ENCODE data around the gene GREB1L.

GREB1L gene

DNA sequence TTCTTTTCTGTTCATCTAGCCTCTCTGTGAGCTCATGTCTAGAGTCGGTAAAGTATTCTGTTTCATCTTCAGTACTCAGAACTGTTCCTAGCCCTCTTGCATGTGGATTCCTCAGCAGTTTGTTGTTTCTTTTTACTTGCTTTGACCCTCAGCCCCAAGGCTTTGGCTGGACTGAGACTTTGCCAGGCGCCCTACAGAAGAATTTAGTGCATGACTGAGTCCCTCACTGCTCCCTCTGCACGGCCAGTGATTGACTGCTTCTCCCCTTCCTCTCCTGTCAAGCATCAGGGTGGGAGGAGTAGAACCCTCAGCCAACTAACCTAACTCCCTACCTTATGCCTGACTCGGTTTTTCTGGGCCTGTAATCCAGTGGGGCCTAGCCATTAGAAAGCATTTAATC is 248.7 kb downstream of the GREB1L start:
- DNase-seq = no peak

DNA sequence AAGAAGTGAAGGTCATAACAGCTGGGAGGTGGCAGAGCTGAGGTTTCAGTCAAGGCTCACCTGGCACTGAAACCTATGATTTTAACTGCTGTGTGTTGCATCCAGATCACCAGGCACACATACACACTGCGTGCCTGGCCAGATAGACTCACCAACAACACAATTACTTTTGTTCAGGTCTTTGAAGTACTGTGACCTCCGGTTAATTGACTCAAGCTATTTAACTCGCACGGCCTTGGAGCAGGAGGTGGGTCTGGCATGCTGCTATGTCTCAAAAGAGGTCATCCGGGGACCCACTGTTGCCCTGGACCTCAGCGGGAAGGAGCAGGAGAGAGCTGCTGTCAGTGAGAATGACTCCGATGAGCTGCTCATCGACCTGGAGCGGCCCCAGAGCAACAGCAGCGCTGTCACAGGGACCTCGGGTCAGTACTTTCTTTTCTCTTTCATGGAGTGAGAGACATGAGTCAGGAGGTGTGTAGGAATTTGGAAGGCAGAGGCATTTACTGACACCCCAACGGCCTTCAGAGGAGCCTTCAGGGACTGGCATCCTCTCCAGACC is 254.3 kb downstream of the GREB1L start:
- no peak for DNase-seq

DNA sequence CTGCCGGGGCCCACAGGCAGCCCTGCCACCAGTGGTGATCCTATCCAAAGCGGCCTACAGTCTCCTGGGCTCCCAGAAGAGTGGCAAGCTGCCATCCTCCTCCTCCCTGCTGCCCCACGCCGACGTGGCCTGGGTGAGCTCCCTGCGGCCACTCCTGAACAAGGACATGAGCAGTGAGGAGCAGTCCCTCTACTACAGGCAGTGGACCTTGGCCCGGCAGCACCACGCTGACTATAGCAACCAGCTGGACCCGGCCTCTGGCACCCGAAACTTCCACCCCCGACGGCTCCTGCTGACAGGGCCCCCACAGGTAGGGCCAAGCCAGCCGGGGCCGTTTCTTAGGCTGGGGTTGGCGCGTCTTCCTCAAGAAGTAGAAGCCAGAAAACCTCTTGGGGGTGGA is 258.0 kb downstream of the GREB1L start:
- no peak for DNase-seq

DNA sequence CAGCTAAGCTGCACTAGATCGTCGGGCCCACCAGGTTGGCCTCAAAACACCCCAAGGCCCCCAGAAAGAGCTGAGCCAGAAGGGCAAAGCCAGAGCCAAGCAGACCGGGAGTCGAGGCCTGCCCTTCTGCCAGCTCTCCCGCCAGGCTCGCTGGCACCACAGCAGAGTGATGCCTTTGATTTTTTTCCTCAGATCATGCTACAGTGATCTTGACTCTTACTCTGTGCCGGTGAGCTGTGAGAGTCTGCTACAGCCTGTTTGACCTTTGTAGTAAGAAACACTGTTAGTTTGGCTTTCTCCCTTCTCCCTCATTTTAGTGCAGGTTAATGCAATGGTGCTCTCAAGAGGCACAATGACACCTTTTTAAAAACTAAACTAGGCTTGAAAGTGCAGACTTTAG is 260.6 kb downstream of the GREB1L start:
- no peak for DNase-seq

DNA sequence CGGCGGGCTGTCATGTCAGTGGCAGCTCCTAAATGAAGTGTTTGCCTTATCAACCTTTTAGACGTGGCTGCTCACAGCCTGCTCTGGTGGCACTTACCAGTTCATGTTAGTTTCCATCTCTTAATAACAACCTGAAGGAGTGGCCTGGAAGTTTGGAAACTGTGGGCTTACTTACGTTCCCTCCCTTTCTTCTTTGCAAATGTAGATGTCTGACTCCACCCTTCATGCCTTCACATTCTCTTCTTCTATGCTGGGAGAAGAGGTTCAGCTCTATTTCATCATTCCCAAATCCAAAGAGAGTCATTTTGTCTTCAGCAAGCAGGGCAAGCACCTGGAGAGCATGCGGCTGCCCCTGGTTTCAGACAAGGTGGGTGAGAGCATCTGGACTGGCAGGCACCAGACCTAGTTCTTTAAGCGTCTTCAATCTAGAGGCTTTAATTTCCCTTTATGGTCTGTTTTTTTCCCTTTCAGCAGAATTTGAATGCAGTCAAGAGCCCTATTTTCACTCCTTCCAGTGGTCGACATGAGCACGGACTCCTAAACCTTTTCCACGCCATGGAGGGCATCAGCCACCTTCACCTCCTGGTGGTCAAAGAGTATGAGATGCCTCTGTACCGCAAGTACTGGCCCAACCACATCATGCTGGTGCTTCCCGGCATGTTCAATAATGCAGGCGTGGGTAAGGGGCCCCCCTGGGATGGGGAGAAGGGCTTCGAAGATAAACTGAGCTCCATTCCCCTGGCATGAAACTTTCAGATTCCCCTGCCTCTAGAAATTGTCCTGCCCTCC is 266.1 kb downstream of the GREB1L start:
- no peak for DNase-seq

DNA sequence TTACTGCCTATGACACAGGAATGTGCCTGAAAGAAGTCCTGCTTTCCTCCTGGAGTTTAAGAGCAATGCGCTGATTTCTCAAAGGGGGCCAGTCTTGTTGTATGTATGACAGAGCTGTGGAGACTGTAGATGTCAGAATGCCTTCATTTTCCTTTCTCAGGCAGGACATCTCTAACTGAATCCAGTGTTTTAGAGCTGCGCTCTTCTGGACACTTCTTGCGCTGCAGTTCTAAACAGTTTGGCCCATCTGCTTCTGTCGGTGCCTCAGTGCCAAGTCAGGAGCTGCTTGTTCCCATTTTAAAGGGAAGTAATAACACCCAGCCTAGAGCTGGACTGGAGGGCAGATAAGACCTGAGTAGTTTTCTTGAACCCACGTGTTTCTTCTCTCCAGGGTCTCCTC is 267.0 kb downstream of the GREB1L start:
- DNase-seq = no peak

DNA sequence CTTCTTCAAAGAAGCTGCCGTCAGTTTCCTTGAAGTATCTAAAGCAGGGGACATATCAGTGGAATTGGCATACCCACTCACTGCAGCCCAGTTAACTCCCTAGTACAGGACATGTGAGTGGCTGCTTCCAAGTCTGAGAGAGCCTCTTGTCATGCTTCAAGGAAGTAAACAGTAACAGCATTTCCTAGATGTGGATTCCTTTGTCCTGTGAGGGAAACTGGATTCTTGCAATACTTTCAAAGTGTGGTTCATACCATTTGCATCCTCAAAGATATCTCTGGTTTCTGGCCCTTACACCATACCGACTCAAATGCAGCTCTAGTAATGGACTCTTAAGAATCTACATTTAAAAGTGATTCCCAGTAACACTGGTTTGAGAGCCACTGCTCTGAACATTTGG is 271.3 kb downstream of the GREB1L start:
- DNase-seq = no peak

DNA sequence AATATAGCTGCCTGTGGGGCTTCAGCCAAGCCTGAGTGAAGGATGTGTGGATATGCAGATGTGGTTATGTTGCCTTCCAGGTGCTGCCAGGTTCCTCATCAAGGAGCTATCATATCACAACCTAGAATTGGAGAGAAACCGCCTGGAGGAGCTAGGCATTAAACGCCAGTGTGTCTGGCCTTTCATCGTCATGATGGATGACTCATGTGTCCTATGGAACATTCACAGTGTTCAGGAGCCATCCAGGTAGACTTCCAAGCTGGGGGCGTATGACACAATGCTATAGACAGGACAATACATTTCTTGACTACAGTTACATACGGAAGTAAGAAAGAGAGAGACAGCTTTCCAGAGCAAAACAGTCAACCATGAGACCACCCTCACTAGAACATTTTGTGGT is 271.7 kb downstream of the GREB1L start:
- no peak for DNase-seq

GRCh38 chr18:21522530-21522929 is 280.5 kb downstream of the GREB1L start:
- DNase-seq = no peak

- no peak for DNase-seq
Measured at GRCh38 chr18:21525916-21526315, 283.9 kb downstream of the GREB1L start.

- no peak for DNase-seq
Measured at GRCh38 chr18:21526463-21526862, 284.4 kb downstream of the GREB1L start.

DNA sequence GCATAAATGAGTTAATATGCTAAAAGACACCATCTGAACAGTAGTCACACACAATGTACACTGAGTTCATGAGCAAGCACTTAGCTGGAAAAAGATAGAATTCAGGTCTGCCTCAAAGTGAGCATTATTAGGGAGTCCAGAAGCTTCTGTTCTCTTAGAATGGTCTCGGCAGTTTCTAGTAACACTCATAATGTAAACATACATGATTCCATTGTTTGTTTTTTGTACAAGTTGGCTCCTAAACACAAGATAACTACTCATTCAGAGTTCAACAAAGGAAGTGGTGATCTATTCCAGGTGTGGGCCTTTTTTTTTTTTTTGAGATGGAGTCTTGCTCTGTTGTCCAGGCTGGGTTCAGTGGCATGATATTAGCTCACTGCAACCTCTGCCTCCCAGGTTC is 292.3 kb downstream of the GREB1L start:
- no peak for DNase-seq

GRCh38 chr18:21538230-21538629 is 296.2 kb downstream of the GREB1L start:
- DNase-seq = no peak

- DNase-seq = no peak
Measured at GRCh38 chr18:21546423-21546822, 304.4 kb downstream of the GREB1L start.

DNA sequence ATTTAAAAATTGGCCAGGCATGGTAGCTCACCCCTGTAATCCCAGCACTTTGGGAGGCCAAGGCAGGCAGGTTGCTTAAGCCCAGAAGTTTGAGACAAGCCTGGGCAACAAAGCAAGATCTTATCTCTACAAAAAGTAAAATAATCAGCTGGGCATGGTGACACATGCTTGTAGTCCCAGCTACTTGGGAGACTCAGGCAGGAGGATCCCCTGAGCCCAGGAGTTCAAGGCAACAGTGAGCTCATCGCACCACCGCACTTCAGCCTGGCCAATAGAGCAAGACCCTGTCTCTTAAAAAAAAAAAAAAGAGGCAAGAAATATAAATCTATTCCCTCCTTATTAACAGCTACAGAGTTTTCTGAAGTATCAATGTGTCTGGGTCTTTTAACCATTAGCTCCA is 306.6 kb downstream of the GREB1L start:
- DNase-seq = no peak

DNA sequence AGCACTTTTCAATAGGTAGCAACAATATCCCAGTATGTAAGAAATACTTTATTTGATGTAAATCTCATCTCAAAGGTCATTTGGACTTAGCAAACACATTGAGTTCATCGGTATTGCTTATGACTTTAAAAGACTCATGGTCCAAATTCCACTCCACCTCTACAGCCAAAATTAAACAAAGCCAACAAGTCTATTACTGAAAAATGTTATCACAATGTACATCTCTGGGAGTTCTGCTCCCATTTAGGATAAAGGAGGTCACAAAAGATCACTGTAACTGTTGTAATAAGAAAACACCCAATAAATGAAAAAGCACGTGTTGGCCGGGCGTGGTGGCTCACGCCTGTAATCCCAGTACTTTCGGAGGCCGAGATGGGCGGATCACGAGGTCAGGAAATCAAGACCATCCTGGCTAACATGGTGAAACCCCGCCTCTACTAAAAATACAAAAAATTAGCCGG is 308.5 kb downstream of the GREB1L start:
- DNase-seq = no peak

DNA sequence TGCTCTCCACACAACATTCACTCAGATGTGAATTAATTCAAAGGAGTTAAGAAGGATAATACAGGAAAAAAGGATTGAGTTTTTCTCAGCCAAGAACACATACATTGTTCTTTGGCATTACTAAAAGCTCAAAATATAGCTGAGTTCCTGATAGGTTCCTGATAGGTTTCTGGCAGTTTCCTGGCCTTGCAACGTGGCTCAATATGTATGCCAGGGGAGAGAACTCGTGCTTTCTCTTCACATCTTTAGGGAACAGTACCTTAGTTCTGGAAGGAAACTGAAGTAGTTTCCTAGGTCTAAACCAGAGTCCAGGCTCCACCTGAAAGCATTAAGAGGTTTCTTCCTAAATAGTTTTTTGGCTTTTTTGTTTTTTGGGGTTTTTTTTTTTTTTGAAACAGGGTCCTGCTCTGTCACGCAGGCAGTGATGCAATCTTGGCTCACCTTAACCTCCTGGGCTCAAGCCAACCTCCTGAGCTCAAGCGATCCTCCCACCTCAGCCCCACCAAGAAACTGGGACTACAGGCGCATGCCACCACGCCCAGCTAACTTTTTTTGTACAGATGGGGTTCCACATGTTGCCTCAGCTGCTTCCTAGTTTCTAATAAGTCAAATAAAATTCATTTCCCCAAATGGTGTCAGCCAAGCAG is 315.7 kb downstream of the GREB1L start:
- no peak for DNase-seq

DNA sequence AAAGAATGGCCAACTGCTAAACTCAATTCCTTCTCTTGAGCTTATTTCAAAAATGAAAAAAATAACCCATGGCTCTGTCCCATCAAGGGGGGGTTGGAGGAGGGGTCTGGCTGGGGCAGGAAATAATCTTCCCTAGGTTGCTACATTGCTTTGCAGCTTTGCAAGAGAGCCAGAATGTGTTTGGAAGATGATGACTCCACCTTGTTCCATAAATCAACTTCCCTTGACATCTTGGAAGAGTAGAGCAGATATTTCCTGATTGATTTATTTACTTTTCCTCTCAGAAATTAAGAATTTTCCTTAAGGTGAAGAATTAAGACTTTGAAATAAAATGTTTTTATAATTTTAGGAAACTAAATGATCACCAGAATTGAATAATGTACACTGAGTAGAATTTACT is 317.2 kb downstream of the GREB1L start:
- DNase-seq = no peak

GRCh38 chr18:21571772-21572171 is 329.7 kb downstream of the GREB1L start:
- no peak for DNase-seq

Measured in stimulated activated CD4-positive, alpha-beta T cell treated with anti-CD3 and anti-CD28 coated beads, Interleukin-4, amount 100 ng/mL, for 24 hours (primary cell).